ENCODE results near the gene CTTNBP2.

CTTNBP2 gene

DNA sequence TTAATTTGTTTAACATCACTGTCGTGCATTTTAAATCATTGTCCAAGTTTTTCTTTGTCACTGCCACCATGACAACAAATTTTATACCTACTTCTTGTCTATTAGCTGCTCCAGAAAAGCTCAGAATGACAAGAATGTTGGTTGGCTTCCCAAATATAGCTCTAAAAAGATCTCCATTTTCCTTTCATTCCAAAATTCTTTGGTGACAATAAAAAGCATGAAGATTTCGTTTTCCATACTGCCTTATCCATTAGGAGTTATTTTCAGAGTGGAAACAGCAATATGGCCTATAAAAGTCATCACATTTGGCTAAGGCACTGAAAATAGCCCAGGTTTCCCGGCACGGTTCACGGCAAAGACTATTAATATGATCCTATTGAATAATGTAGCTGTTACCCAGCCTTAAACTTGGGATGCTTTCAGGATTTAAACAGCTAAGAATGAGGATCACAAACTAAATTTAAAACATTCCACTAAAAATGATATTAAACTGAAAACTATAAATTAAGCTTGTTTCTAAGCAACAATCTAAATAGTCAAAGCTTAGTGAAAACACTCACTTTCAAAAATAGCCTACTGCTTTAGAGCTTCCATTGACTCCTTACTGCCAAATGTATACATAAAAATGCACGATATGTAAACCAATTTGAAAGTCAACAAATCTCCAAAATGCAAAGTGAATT lies 2.7 kb downstream of the CTTNBP2 start:
- no peak for DNase-seq (ENCODE audit: low read depth in 2 of 2)

DNA sequence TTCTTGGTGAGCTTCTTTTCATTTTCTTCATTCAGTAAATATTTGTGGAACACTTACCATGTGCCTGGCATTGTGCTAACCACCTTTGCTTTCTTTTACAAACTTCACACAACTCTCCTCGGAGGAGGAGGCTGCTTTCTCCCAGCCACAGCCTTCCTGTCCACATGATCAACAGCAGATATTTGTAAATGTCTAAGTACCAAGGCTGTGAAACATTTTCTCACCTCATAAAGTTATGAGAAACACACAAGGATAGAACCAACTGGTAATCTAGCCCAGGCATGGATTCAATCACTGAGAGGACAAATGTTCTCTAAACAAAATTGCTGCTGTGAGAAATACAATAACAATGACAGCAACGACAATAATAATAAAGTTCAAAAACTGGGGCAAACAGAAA lies 3.9 kb downstream of the CTTNBP2 start:
- DNase-seq (ENCODE audit: low read depth in 2 of 2): no peak

DNA sequence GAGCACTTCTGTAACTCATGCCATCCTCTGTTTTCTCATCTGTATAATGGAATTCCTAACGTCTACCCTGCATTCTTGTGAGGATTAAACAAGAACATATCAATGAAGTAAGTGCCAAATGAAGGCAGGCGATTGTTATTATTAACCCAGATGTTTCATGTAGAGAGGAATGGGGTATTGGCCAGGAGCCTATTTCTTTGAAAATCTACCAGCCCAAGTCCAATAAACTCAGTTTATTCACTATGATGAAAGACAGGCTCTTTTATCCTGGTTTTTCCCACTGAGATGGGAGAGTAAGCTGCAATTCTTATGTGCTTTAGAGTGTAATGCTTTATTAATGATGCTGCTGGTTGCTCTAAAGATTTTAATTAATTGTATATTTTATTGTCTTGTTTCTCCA lies 9.6 kb downstream of the CTTNBP2 start:
- no peak for DNase-seq (ENCODE audit: low read depth in 2 of 2)

- DNase-seq (ENCODE audit: low read depth in 2 of 2): no peak
These were observed 10.9 kb downstream of the CTTNBP2 start for GRCh38 chr7:117862378-117862777.

GRCh38 chr7:117859246-117859812 lies 13.9 kb downstream of the CTTNBP2 start:
- DNase-seq (ENCODE audit: low read depth in 2 of 2): no peak

DNA sequence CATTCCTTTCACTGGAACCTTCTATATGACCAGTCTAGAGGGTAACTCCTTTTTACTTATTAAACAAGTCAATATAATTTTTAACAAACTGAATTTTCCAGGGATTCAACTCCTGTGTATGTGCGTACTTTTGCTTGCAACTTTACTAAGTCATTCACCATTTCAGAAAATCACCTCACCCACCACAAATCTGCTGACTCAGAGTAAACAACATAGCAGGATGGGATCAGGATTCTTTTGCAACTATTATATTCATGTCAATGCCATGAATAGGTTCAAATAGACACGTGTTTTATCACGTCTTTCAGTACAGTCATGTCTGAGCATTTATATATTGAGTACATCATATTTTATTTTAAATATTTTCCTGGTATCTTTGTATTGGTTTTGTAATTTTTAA lies 14.5 kb downstream of the CTTNBP2 start:
- no peak for DNase-seq (ENCODE audit: low read depth in 2 of 2)

GRCh38 chr7:117857718-117858117 lies 15.5 kb downstream of the CTTNBP2 start:
- no peak for DNase-seq (ENCODE audit: low read depth in 2 of 2)

DNA sequence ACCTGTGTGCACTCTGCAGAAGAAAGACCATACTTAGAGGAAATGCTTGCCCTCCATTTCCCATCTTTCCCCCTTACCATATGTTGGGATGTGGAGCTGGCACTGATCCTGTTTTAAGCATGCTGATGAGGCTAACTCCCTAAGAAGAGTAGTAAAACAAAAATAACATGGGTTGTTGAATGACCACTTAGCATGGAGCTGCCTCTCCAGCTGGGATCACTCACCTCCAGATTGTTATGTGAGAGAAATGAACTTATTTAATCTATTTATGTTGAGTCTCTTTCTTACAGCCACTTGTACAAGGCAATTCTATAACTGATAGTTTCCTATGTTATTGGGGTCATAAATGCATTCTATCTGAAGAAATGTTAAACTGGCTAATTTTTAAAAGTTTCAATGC lies 17.0 kb downstream of the CTTNBP2 start:
- no peak for DNase-seq (ENCODE audit: low read depth in 2 of 2)

- no peak for DNase-seq (ENCODE audit: low read depth in 2 of 2)
These were observed 19.1 kb downstream of the CTTNBP2 start for GRCh38 chr7:117854186-117854585.

DNA sequence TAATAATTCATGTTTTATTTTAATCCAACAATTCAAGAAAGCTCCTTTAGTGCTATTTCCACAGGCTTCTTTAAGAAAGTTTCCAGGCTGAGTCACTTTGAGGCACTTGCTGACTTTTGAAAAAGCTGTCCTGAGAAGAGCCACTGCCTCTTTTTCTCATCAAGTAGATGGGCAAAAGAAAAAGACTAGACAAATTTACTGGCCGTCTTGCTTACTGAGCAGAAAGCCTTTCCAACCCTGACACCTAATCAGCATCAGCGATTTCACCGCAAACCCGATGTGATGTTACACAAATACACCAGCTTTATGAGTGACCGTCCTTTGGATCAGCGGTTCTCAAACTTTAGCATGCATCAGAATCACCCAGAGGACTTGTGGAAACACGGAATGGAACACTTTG lies 24.3 kb downstream of the CTTNBP2 start:
- DNase-seq (ENCODE audit: low read depth in 2 of 2): no peak

DNA sequence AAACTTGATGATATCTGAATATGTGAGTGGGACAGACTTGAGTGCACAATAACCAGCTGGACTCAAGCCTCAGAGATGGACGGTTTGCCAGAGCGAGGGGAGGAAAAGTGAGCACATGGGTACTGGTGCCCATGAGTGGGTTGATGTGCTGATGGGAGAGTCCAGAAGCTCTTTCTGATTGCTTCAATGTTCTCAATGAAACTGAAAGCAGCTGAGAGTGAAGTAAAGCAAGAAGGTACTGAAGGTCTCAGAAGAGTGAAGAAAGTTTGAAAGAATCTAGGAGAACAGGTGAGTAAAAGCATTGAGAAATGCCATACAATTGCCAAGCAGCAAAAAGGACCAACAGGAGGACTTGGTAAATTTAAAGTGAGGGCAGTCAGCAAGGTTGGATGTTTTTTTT lies 28.6 kb downstream of the CTTNBP2 start:
- DNase-seq (ENCODE audit: low read depth in 2 of 2): no peak

- DNase-seq (ENCODE audit: low read depth in 2 of 2): no peak
These were observed 31.6 kb downstream of the CTTNBP2 start for GRCh38 chr7:117841611-117842010.

- no peak for DNase-seq (ENCODE audit: low read depth in 2 of 2)
These were observed 32.2 kb downstream of the CTTNBP2 start for GRCh38 chr7:117841011-117841410.

DNA sequence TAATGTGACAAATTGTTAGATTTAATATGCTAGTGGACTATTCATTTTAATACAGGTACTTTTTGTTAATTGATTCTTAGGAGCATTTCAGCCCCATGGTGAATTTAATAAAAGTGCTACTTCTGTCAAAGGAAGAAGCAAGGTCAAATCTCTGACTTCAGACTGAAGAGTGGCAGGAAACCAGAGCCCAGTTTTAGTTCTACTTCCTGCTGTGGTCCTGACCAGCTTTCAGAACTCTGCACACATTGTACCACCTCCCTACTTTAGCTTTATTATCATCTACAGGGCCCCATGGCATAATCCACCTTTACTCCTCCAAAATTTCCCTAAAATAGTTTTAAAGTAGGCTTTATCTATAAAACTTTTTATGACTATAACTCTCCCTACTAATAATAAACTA lies 33.7 kb downstream of the CTTNBP2 start:
- DNase-seq (ENCODE audit: low read depth in 2 of 2): no peak

DNA sequence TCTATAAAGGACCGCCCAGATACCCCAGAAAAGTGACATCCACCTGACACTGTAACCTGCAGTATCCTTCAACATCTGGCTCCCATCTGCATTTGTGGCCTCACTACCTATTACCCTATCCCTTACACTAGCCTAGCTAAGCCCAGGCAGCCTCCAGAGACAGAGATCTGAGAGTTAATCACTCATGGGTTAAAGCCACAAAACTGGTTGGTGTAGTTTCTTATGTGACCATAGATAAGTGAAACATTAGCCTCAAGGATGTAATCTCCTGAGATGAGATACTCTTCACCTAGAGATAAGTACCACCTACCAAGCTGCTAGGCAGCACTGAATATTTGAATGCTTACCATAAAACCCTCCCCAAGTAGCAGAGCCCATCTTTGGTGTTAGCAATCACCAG lies 35.4 kb downstream of the CTTNBP2 start:
- no peak for DNase-seq (ENCODE audit: low read depth in 2 of 2)

DNA sequence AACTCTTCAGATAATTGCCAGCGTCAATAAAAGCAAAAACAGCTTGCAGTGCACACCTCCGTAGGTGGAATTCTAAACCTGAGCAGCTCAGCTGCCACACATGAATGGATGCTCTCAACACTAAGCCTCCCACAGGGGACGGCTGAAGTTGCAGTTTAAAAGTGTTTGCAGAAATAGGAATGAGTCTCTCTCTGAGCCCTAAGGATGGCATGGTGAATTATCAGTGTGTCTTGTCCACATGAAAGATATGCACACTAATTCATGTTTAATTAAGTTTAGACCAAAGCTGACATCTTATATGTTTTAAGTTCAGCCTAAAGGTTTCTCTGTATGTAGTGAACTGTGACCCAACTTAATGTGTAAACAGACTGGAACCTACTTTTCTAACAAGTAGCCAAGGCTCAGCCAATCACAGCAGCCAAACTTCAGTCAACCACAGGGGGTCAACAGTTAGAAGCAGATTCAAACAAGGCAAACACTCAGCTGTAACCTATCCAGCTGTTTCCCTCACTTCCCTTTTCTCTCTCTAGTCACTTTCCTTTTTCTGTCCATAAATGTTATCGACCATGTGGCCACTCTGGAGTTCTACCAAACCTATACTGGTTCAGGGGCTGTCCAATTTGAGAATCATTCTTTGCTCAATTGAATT lies 38.1 kb downstream of the CTTNBP2 start:
- no peak for DNase-seq (ENCODE audit: low read depth in 2 of 2)

DNA sequence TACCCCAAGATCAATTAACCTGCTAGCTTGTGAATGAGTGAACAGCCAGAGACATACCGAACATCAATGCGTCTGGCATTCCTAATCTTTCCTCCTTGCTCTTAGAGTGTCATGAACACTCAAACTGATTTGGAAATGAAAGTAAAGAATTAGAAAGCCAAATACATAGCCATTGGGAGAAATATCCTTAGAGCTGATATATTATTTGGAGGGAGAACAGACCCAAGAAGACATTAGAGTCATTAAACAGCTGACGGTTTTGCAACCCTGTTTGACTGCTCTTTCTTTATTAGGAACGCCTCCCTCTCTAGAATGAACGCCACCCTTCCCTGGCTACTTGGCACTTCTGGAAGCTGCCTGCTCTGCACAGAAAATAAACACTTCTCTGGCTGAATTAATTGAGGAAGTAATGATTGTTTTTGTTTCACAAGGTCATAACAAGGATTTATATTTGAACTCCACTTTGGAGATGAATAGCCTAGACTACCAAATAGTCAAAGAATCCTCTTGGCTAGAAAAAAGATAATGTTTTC lies 42.8 kb downstream of the CTTNBP2 start:
- no peak for DNase-seq (ENCODE audit: low read depth in 2 of 2)

DNA sequence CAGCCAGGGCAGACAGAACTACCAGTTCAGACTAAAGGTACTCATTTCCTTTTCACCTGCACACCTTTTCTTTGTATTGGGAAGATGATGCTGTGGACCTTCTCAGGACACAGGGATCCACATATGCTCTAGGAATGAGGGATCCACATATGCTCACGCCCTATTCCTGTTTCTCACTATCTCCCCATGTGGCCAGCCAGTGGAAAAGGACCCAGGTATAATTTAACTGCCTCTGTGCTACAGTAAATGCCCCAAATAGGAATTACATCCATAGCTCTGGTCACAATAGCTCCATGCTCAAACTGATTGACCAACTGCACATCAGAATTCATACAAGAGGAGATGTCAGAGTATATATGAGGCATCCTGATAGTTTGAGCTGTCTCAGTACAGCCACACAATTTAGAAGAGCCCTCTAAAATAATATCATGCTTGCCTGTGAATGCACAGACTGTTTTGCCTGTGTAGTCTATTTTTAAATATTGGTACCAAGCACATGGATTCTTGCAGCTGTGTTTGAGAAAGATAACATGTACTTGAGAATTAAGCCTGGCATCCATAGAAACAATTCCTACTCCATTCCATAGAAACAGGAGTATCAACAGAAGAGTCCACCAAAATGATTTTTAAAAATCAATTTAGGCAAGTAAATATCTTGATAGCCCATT lies 43.7 kb downstream of the CTTNBP2 start:
- no peak for DNase-seq (ENCODE audit: low read depth in 2 of 2)

- DNase-seq (ENCODE audit: low read depth in 2 of 2): no peak
These were observed 44.4 kb downstream of the CTTNBP2 start for GRCh38 chr7:117828825-117829224.

GRCh38 chr7:117827862-117828261 lies 45.4 kb downstream of the CTTNBP2 start:
- DNase-seq (ENCODE audit: low read depth in 2 of 2): no peak

GRCh38 chr7:117825132-117825531 lies 48.1 kb downstream of the CTTNBP2 start:
- DNase-seq (ENCODE audit: low read depth in 2 of 2): no peak

DNA sequence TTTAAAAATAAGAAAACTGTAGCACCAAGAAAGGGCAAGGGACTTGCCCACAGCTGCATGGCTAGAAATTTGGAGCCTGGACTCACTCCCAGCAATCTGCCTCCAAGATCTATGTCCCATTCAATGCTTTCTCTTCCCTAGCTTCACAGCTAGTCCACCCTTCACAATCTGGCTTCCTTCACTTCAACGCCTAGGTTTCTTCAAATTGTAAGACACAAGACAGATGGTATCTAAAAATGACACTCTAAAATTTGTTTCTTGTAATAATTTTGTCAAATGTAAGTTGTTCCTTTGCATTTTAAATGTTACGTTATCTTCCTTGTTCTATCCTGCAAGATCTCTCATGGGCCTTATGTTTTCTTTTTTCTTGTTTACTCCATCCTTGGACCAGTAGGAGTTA lies 48.6 kb downstream of the CTTNBP2 start:
- DNase-seq (ENCODE audit: low read depth in 2 of 2): no peak

- DNase-seq (ENCODE audit: low read depth in 2 of 2): no peak
These were observed 53.7 kb downstream of the CTTNBP2 start for GRCh38 chr7:117819558-117819957.

Data from stimulated activated CD4-positive, alpha-beta T cell treated with anti-CD3 and anti-CD28 coated beads, Interleukin-1b, Interleukin-23, amount 100 ng/mL, for 1 hour (primary cell).